Skin epidermis (tissue), 12 donors: ENCODE measurements around the gene PPP2R2C.
A peak's percentile ranks its signal among the peaks of the same experiment; 100 is the strongest.

Experiments used
- H3K27ac ChIP-seq, 21 experiments: fragments of 200-600 bp; sonication (generic) in 11 of 21; one replicate each; pipeline ENCODE4 v1.5.0; 2020; ENCODE audit warnings: mild to moderate bottlenecking in 3 of 21, inconsistent platforms in 2 of 21, moderate library complexity in 2 of 21
- H3K4me3 ChIP-seq, 7 experiments: fragments of 200-600 bp; sonication (generic) in 2 of 7; one replicate each; pipeline ENCODE4 v1.5.0; 2020; ENCODE audit warnings: inconsistent platforms in 2 of 7, mild to moderate bottlenecking in 2 of 7, moderate library complexity in 1 of 7

The PPP2R2C gene

GRCh38 chr4:6472387-6473263 is at the start of gene PPP2R2C:
PPP2R2C (minus strand) TSS chr4:6472614; CDS start chr4:6472229, 385 bp downstream.
- H3K27ac ChIP-seq: peak within 1 kb of the TSS in 2 of 21 experiments; percentile 1 to 24
- peak within 1 kb of the TSS; percentile 16 to 41 (median 35) for H3K4me3 ChIP-seq

GRCh38 chr4:6520978-6521377 is 48.6 kb upstream of the PPP2R2C start:
- no peak overlapping the region for H3K27ac ChIP-seq
- no peak overlapping the region for H3K4me3 ChIP-seq

GRCh38 chr4:6520051-6520636 is 47.7 kb upstream of the PPP2R2C start:
- Histone ChIP-seq H3K27ac (no peak overlapping the region), H3K4me3 (no peak overlapping the region)

GRCh38 chr4:6517171-6517570 is 44.8 kb upstream of the PPP2R2C start:
- Histone ChIP-seq H3K4me3 (no peak overlapping the region), H3K27ac (no peak overlapping the region)

GRCh38 chr4:6516762-6517161 is 44.3 kb upstream of the PPP2R2C start:
- no peak overlapping the region for H3K27ac ChIP-seq

GRCh38 chr4:6516281-6516680 is 43.9 kb upstream of the PPP2R2C start:
- H3K27ac ChIP-seq: no peak overlapping the region
- no peak overlapping the region for H3K4me3 ChIP-seq

More at GRCh38 chr4:6516762-6517161, 44.3 kb upstream of the PPP2R2C start:
- H3K4me3 ChIP-seq: no peak overlapping the region

- no peak overlapping the region for H3K27ac ChIP-seq
- no peak overlapping the region for H3K4me3 ChIP-seq
These were observed 41.3 kb upstream of the PPP2R2C start for GRCh38 chr4:6513678-6514077.

- Histone ChIP-seq H3K4me3 (no peak overlapping the region), H3K27ac (no peak overlapping the region)
These were observed 37.2 kb upstream of the PPP2R2C start for GRCh38 chr4:6509587-6509986.

- Histone ChIP-seq H3K4me3 (no peak overlapping the region), H3K27ac (no peak overlapping the region)
These were observed 34.9 kb upstream of the PPP2R2C start for GRCh38 chr4:6507345-6507744.

- Histone ChIP-seq H3K4me3 (no peak overlapping the region), H3K27ac (no peak overlapping the region)
These were observed 34.3 kb upstream of the PPP2R2C start for GRCh38 chr4:6506616-6507140.

- H3K4me3 ChIP-seq: no peak overlapping the region
- H3K27ac ChIP-seq: no peak overlapping the region
These were observed 32.6 kb upstream of the PPP2R2C start for GRCh38 chr4:6504900-6505496.

- no peak overlapping the region for H3K27ac ChIP-seq
- no peak overlapping the region for H3K4me3 ChIP-seq
These were observed 30.5 kb upstream of the PPP2R2C start for GRCh38 chr4:6502747-6503465.

- Histone ChIP-seq H3K27ac (no peak overlapping the region), H3K4me3 (no peak overlapping the region)
These were observed 29.7 kb upstream of the PPP2R2C start for GRCh38 chr4:6502147-6502546.

- Histone ChIP-seq H3K27ac (no peak overlapping the region), H3K4me3 (no peak overlapping the region)
These were observed 28.8 kb upstream of the PPP2R2C start for GRCh38 chr4:6501171-6501570.

GRCh38 chr4:6500481-6501140 is 28.2 kb upstream of the PPP2R2C start:
- Histone ChIP-seq H3K27ac (no peak overlapping the region), H3K4me3 (no peak overlapping the region)

- Histone ChIP-seq H3K4me3 (no peak overlapping the region), H3K27ac (no peak overlapping the region)
These were observed 26.8 kb upstream of the PPP2R2C start for GRCh38 chr4:6499238-6499600.

- H3K27ac ChIP-seq: no peak overlapping the region
- H3K4me3 ChIP-seq: no peak overlapping the region
These were observed 26.3 kb upstream of the PPP2R2C start for GRCh38 chr4:6498511-6499237.

GRCh38 chr4:6497796-6498195 is 25.4 kb upstream of the PPP2R2C start:
- H3K4me3 ChIP-seq: no peak overlapping the region
- no peak overlapping the region for H3K27ac ChIP-seq

GRCh38 chr4:6495736-6496135 is 23.3 kb upstream of the PPP2R2C start:
- H3K27ac ChIP-seq: no peak overlapping the region
- no peak overlapping the region for H3K4me3 ChIP-seq
